CD4-positive, CD25-positive, alpha-beta regulatory T cell (primary cell): ENCODE data around the gene DDX10. TPM values are rescaled to one million over a fixed set of nuclear protein-coding genes. Genes with fewer than 3 reads are reported as not detected.
A peak's percentile ranks its signal among the peaks of the same experiment; 100 is the strongest.

Source experiments
- ATAC-seq, 2 donors: fragments of 150-1000 bp; cut with Tn5 transposase; one replicate each; pipeline ENCODE4 v1.10.0; 2021; ENCODE audit warnings: low read depth in 2 of 2, moderate number of reproducible peaks in 2 of 2, moderate library complexity in 1 of 2
- DNase-seq, 3 donors: peaks; one replicate each; pipeline versions ENCODE4 v3.0.0 to v3.0.0-alpha.2; 2012 to 2022; ENCODE audit warnings: mixed read lengths in 1 of 3
- H3K27ac ChIP-seq: one replicate; pipeline ENCODE4 v1.7.0; 2013; ENCODE audit warnings: mild to moderate bottlenecking, low read length; ENCODE audit not compliant: insufficient read depth, poor library complexity, severe bottlenecking
- H3K27me3 ChIP-seq: one replicate; pipeline ENCODE4 v1.7.0; 2013; ENCODE audit warnings: low read length; ENCODE audit not compliant: control insufficient read depth, insufficient read depth
- H3K36me3 ChIP-seq: one replicate; pipeline ENCODE4 v1.7.0; 2013; ENCODE audit warnings: mild to moderate bottlenecking, low read length, moderate library complexity; ENCODE audit not compliant: control insufficient read depth, insufficient read depth
- H3K4me1 ChIP-seq: 2 replicates; pipeline ENCODE4 v1.7.0; 2013; ENCODE audit warnings: mild to moderate bottlenecking, low read length; ENCODE audit not compliant: insufficient read depth, control insufficient read depth, poor library complexity, severe bottlenecking
- H3K4me3 ChIP-seq: one replicate; pipeline ENCODE4 v1.7.0; 2013; ENCODE audit warnings: low read depth, mild to moderate bottlenecking, low read length, moderate library complexity
- H3K9me3 ChIP-seq, 2 experiments: 1 replicate in 1 of 2; 2 replicates in 1 of 2; pipeline ENCODE4 v1.7.0; 2013; ENCODE audit warnings: low read length in 2 of 2, mild to moderate bottlenecking in 1 of 2, moderate library complexity in 1 of 2; ENCODE audit not compliant: control insufficient read depth in 2 of 2
- H3K27ac Mint-ChIP-seq, 3 donors: one replicate each; pipeline ENCODE4 v1.8.0; 2020 to 2022; ENCODE audit warnings: mild to moderate bottlenecking in 3 of 3, mixed read lengths in 3 of 3, moderate library complexity in 2 of 3
- H3K27me3 Mint-ChIP-seq: one replicate; pipeline ENCODE4 v1.8.0; 2022; ENCODE audit warnings: mild to moderate bottlenecking, mixed read lengths
- H3K36me3 Mint-ChIP-seq: one replicate; pipeline ENCODE4 v1.8.0; 2020; ENCODE audit warnings: mixed read lengths
- H3K4me1 Mint-ChIP-seq, 4 donors: one replicate each; pipeline ENCODE4 v1.8.0; 2020 to 2022; ENCODE audit warnings: mixed read lengths in 4 of 4, mild to moderate bottlenecking in 1 of 4
- H3K4me3 Mint-ChIP-seq, 4 donors: one replicate each; pipeline ENCODE4 v1.8.0; 2020 to 2022; ENCODE audit warnings: mild to moderate bottlenecking in 4 of 4, mixed read lengths in 4 of 4, moderate library complexity in 3 of 4
- H3K9me3 Mint-ChIP-seq, 7 donors: one replicate each; pipeline ENCODE4 v1.8.0; 2020 to 2022; ENCODE audit warnings: mixed read lengths in 7 of 7, mild to moderate bottlenecking in 3 of 7, moderate library complexity in 2 of 7
- polyA plus RNA-seq, 4 donors: library from polyadenylated mRNA; unstranded; fragments of 300-500 nt; fragmentation: Illumina TruSeq; gene quantifications; one replicate each; pipeline ENCODE4 v1.2.3, GENCODE V29; 2021
- total RNA-seq: library from RNA; stranded (reverse); gene quantifications from one replicate; pipeline ENCODE4 v1.2.3, GENCODE V29; 2022

DDX10 gene
- total and polyA plus RNA-seq, 5 donors from 2014 or later: 10.5 to 23.3 (median 14.0) TPM

DNA sequence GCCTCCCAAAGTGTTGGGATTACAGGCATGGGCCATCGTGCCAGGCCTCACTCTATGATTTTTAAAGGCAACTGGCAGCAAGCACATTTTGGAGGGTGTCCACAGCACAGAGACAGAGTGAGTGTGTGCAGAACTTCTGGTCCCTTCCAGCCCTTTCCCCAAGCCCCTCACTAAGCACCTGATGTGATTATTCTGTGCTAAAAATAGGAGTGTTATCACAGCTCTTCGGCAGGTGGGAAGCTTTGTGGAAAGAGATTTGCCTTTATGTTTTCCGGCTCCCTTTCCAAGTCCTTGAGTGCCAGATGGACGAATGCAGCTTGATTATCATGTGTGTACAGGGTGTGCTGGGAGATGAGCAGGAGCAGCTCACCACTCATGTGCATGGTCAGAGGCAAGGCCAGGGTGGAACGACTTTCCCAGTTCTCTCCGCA is 310.8 kb downstream of the DDX10 start:
- DNase-seq (no peak), ATAC-seq (no peak)
- Mint-ChIP-seq H3K4me3 (no peak overlapping the region), H3K36me3 (no peaks in the 10 kb centered on the region), H3K4me1 (no peaks in the 10 kb centered on the region), H3K27me3 (no peaks in the 10 kb centered on the region), H3K9me3 (peaks cover 0 to 2% (median 0%) of the 10 kb centered on the region in 7 donors), H3K27ac (no peak overlapping the region)
- H3K4me1 ChIP-seq: no peaks in the 10 kb centered on the region
- H3K36me3 ChIP-seq: no peaks in the 10 kb centered on the region
- H3K27me3 ChIP-seq: no peaks in the 10 kb centered on the region
- H3K4me3 ChIP-seq: no peak overlapping the region
- no peak overlapping the region for H3K27ac ChIP-seq
- H3K9me3 ChIP-seq: peaks cover 0 to 2% of the 10 kb centered on the region in 2 experiments

DNA sequence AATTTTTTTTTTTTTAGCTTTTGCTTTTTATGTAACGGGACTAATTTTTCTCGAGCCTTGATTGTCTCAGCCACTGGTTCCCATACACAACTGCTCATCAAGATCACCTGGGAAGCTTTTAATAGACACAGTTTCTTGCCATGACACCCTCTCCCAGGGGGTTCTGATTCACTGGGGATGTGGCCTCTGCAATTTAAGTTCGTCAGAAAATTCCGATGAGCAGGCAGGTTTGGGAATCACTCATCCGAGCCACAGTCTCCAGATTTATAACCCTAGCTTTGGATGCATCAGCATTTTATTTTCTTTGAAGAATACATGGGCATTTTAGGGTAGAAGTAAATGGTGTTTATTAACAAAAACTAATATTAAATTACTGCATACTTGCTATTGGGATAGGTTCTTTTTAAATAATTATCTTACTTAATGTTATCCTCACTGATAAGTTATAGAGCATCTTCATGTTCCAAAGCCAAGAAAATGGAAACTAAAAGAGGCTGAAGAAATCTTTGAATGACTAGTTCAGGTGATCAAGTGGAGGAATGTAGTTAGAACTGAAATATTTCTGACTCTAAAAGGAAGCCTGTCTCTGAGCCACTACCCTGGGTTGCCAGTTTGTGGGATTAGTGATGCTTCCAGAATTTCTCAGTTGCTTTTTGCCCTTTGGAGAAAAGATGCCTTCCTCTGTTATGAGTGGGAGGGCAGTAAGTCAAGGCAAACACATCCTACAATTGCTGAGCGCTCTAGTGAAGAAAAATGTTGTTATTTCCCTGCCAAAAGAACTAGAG is 319.0 kb downstream of the DDX10 start:
- ATAC-seq (no peak), DNase-seq (no peak)
- Histone ChIP-seq H3K4me3 (no peak overlapping the region), H3K27me3 (peaks cover 4% of the 10 kb centered on the region), H3K36me3 (no peaks in the 10 kb centered on the region), H3K9me3 (peaks cover 0 to 2% of the 10 kb centered on the region in 2 experiments), H3K27ac (no peak overlapping the region), H3K4me1 (no peaks in the 10 kb centered on the region)
- Mint-ChIP-seq H3K36me3 (no peaks in the 10 kb centered on the region), H3K9me3 (peaks cover 0 to 3% (median 0%) of the 10 kb centered on the region in 7 donors), H3K27me3 (no peaks in the 10 kb centered on the region), H3K27ac (no peak overlapping the region), H3K4me1 (no peaks in the 10 kb centered on the region), H3K4me3 (no peak overlapping the region)

- Histone ChIP-seq H3K27ac (no peak overlapping the region), H3K36me3 (no peaks in the 10 kb centered on the region), H3K27me3 (peaks cover 4% of the 10 kb centered on the region), H3K4me3 (no peak overlapping the region), H3K9me3 (peaks cover 0 to 2% of the 10 kb centered on the region in 2 experiments), H3K4me1 (no peaks in the 10 kb centered on the region)
- Mint-ChIP-seq H3K4me1 (no peaks in the 10 kb centered on the region), H3K27me3 (no peaks in the 10 kb centered on the region), H3K36me3 (no peaks in the 10 kb centered on the region), H3K9me3 (peaks cover 0 to 3% (median 0%) of the 10 kb centered on the region in 7 donors), H3K4me3 (no peak overlapping the region), H3K27ac (no peak overlapping the region)
- ATAC-seq: no peak
- DNase-seq: no peak
These were observed 319.7 kb downstream of the DDX10 start for GRCh38 chr11:108984523-108984922.

GRCh38 chr11:108985236-108985944 is 320.5 kb downstream of the DDX10 start:
- H3K4me1 ChIP-seq: no peaks in the 10 kb centered on the region
- DNase-seq (no peak), ATAC-seq (no peak)
- H3K9me3 Mint-ChIP-seq: peaks cover 0 to 8% (median 0%) of the 10 kb centered on the region in 7 donors
- H3K27me3 ChIP-seq: peaks cover 4% of the 10 kb centered on the region
- H3K27ac Mint-ChIP-seq: peak overlapping the region in 1 of 3 donors; percentile 69
- no peaks in the 10 kb centered on the region for H3K4me1 Mint-ChIP-seq
- no peak overlapping the region for H3K4me3 ChIP-seq
- H3K27me3 Mint-ChIP-seq: no peaks in the 10 kb centered on the region
- H3K36me3 Mint-ChIP-seq: no peaks in the 10 kb centered on the region
- H3K36me3 ChIP-seq: no peaks in the 10 kb centered on the region
- H3K27ac ChIP-seq: no peak overlapping the region
- H3K9me3 ChIP-seq: peaks cover 0 to 2% of the 10 kb centered on the region in 2 experiments
- no peak overlapping the region for H3K4me3 Mint-ChIP-seq

GRCh38 chr11:108985945-108986279 is 321.0 kb downstream of the DDX10 start:
- no peaks in the 10 kb centered on the region for H3K4me1 ChIP-seq
- H3K9me3 ChIP-seq: no peaks in the 10 kb centered on the region
- Mint-ChIP-seq H3K4me3 (no peak overlapping the region), H3K27ac (no peak overlapping the region), H3K9me3 (peaks cover 0 to 8% (median 0%) of the 10 kb centered on the region in 7 donors), H3K27me3 (no peaks in the 10 kb centered on the region), H3K4me1 (no peaks in the 10 kb centered on the region), H3K36me3 (no peaks in the 10 kb centered on the region)
- H3K36me3 ChIP-seq: no peaks in the 10 kb centered on the region
- H3K27me3 ChIP-seq: peaks cover 4% of the 10 kb centered on the region
- no peak overlapping the region for H3K27ac ChIP-seq
- H3K4me3 ChIP-seq: no peak overlapping the region
- ATAC-seq (no peak), DNase-seq (no peak)

Other genes starting within 250 kb of the DDX10 start
- 0.37 TPM for gene C11orf65, start 197.5 kb upstream of the DDX10 start, total RNA-seq
- 1 to 10 TPM in 1 of 4 donors, under 1 TPM in 3; 0.55 to 1.4 (median 0.62) TPM for gene C11orf65, start 197.5 kb upstream of the DDX10 start, polyA plus RNA-seq
- gene POGLUT3, start 166.7 kb upstream of the DDX10 start, total RNA-seq: 6.3 TPM
- gene POGLUT3, start 166.7 kb upstream of the DDX10 start, polyA plus RNA-seq: 10 to 100 TPM in 1 of 4 donors, 1 to 10 TPM in 3; 5.9 to 15.2 (median 6.2) TPM
- 1.8 TPM for gene EXPH5, start 71.3 kb upstream of the DDX10 start, total RNA-seq
- gene EXPH5, start 71.3 kb upstream of the DDX10 start, polyA plus RNA-seq: under 1 TPM; 0.23 to 0.96 (median 0.66) TPM